NCI-H748 (cell line): ENCODE data around the gene ADAMTS13.

Experiments used
- DNase-seq: peaks from one replicate; lab custom pipeline; 2025; ENCODE audit not compliant: unreplicated experiment; lab: John Stamatoyannopoulos, UW

ADAMTS13 gene

GRCh38 chr9:133487331-133487725 lies 65.2 kb downstream of the ADAMTS13 start:
- no peak for DNase-seq

- no peak for DNase-seq
Observed at GRCh38 chr9:133488686-133489252, 66.6 kb downstream of the ADAMTS13 start.

- no peak for DNase-seq
Observed at GRCh38 chr9:133489253-133490190, 67.4 kb downstream of the ADAMTS13 start.

GRCh38 chr9:133490201-133490681 lies 68.1 kb downstream of the ADAMTS13 start:
- DNase-seq: no peak

- DNase-seq: no peak
Observed at GRCh38 chr9:133490865-133491655, 68.9 kb downstream of the ADAMTS13 start.

GRCh38 chr9:133491656-133491925 lies 69.4 kb downstream of the ADAMTS13 start:
- DNase-seq: no peak

GRCh38 chr9:133492061-133493021 lies 70.2 kb downstream of the ADAMTS13 start:
- no peak for DNase-seq

- DNase-seq: no peak
Observed at GRCh38 chr9:133493428-133493827, 71.3 kb downstream of the ADAMTS13 start.

- DNase-seq: peak; percentile 18
Observed at GRCh38 chr9:133493845-133494540, 71.8 kb downstream of the ADAMTS13 start.

- DNase-seq: no peak
Observed at GRCh38 chr9:133494636-133495326, 72.6 kb downstream of the ADAMTS13 start.

GRCh38 chr9:133495327-133496293 lies 73.4 kb downstream of the ADAMTS13 start:
- DNase-seq: no peak

- no peak for DNase-seq
Observed at GRCh38 chr9:133496861-133497842, 75.0 kb downstream of the ADAMTS13 start.

- DNase-seq: no peak
Observed at GRCh38 chr9:133499132-133499891, 77.1 kb downstream of the ADAMTS13 start.

GRCh38 chr9:133499892-133500270 lies 77.7 kb downstream of the ADAMTS13 start:
- no peak for DNase-seq

- DNase-seq: no peak
Observed at GRCh38 chr9:133502112-133502511, 79.9 kb downstream of the ADAMTS13 start.

GRCh38 chr9:133505186-133505830 lies 83.1 kb downstream of the ADAMTS13 start:
- no peak for DNase-seq
